ENCODE data around the gene NOL9. TPM values are rescaled to one million over a fixed set of nuclear protein-coding genes. Genes with fewer than 3 reads are reported as not detected.
A peak's percentile ranks its signal among the peaks of the same experiment; 100 is the strongest.

The NOL9 gene
- total RNA-seq, 2 donors from 2014 or later: 15.4 to 15.6 TPM

GRCh38 chr1:6497867-6498575 is 56.3 kb downstream of the NOL9 start:
- Histone ChIP-seq H3K36me3 (no peaks in the 10 kb centered on the region), H3K27ac (peak overlapping the region; percentile 64 to 73), H3K4me1 (peaks cover 0 to 78% of the 10 kb centered on the region in 2 donors), H3K4me3 (peak overlapping the region; percentile 52 to 71), H3K27me3 (no peaks in the 10 kb centered on the region), H3K9me3 (no peaks in the 10 kb centered on the region)
- no peak for DNase-seq (ENCODE audit: low spot score)
- no peak for TF ChIP-seq CTCF (IDR thresholded peaks at IDR 0.05)

DNA sequence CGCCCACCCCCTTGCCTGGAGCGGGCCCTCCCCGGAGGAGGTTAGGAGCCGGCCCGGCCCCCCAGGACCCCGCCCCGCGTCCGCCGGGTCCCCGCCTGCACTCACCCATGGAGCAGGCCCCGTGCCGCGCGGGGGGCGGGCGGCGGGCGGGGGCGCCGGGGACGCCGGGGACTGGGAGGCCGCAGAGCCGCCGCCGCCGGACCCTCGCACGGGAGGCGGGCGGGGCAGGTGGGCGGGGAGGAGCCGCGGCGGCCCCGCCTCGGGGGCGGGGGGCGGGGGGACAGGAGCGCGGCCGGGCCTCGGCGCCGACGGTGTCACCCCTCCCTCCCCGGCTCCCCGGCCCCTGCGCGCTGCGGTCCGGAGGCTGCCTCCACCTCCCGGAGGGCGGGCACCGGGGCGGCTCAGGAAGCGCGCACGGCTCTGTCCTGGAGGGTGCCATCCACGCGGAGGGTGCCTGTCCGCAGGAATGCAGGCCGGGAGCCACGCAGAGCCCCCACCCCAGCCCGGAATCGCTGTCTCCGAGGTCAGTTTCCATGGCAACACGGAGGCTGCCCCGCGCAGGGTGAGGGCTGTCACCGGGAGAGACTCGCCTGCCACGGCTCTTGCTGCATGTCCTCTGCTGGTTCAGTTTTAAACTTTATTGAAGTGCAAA is 57.0 kb downstream of the NOL9 start:
- H3K4me3 ChIP-seq: peak overlapping the region; percentile 56 to 71
- no peaks in the 10 kb centered on the region for H3K27me3 ChIP-seq
- no peaks in the 10 kb centered on the region for H3K9me3 ChIP-seq
- H3K36me3 ChIP-seq: no peaks in the 10 kb centered on the region
- peak overlapping the region; percentile 71 to 78 for H3K27ac ChIP-seq
- H3K4me1 ChIP-seq: peaks cover 0 to 78% of the 10 kb centered on the region in 2 donors
- DNase-seq (ENCODE audit: low spot score): no peak
- no peak for TF ChIP-seq CTCF (IDR thresholded peaks at IDR 0.05)

GRCh38 chr1:6496890-6497214 is 57.5 kb downstream of the NOL9 start:
- H3K27me3 ChIP-seq: no peaks in the 10 kb centered on the region
- H3K4me3 ChIP-seq: peak overlapping the region; percentile 56 to 71
- peaks cover 0 to 78% of the 10 kb centered on the region in 2 donors for H3K4me1 ChIP-seq
- no peaks in the 10 kb centered on the region for H3K36me3 ChIP-seq
- H3K9me3 ChIP-seq: no peaks in the 10 kb centered on the region
- no peak for TF ChIP-seq CTCF (IDR thresholded peaks at IDR 0.05)
- no peak for DNase-seq (ENCODE audit: low spot score)
- H3K27ac ChIP-seq: peak overlapping the region; percentile 71 to 78

DNA sequence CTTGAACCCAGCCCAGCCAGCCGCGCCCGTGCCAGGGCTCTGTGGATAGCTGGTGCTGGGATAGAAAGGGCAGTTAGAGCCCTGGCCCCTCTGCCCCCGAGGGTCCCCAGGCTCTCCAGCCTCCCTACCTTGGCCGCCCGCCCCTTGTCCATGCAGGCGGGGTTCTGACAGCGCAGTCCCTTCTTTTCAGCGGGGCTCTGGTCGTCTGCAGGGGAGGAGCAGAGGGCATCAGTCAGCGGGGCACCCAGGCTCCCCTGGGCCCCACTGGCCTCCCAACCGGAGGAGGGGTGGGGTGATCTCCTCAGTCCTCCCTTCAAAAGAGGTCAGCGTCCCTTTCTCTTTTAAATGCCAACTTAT is 58.0 kb downstream of the NOL9 start:
- Histone ChIP-seq H3K4me1 (peaks cover 0 to 78% of the 10 kb centered on the region in 2 donors), H3K4me3 (peak overlapping the region; percentile 56 to 71)

DNA sequence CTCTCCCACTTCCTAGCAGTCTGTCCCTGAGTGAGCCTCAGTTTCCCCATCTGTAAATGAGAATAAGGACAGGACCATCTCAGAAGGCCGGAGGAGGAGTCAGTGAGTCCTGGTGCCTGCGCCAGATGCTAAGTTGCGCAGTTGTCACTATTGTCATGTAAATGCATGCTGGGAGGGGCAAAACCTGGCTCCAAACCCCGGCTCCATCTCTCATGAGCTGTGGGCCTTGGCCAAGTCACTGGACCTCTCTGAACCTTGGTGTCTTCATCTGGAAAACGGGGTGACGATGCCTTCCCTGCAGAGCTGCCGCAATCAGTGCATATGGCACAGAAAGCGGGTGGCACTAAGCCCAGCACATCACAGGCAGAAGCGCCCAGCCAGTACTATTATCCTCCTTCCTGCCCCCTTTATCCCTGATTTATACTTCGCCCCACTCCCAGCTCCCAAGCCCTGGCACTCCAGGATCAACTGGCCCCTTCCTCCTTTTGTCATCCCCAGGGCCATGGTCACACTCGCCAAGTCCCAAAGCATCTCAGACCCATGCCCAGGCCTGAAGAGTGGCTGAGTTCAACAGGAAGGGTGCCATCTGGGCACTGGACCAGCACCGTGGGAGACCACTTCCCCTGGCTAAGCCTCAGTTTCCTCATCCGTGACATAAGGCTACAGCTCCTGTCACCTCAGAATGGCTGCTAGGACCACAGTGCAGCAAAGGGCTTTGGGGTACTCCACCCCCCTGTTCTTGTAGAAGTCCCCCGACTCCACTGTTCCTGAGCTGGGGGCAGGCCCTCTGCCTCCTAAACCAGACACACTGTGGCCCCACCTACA is 58.6 kb downstream of the NOL9 start:
- TF ChIP-seq CTCF (IDR thresholded peaks at IDR 0.05): no peak
- Histone ChIP-seq H3K36me3 (no peaks in the 10 kb centered on the region), H3K9me3 (no peaks in the 10 kb centered on the region), H3K4me3 (peak overlapping the region in 1 of 2 donors; percentile 71), H3K4me1 (peaks cover 0 to 78% of the 10 kb centered on the region in 2 donors), H3K27me3 (no peaks in the 10 kb centered on the region), H3K27ac (peak overlapping the region; percentile 71 to 78)
- DNase-seq (ENCODE audit: low spot score): no peak

More for the DNA sequence above, 58.0 kb downstream of the NOL9 start:
- no peak for DNase-seq (ENCODE audit: low spot score)
- H3K27me3 ChIP-seq: no peaks in the 10 kb centered on the region
- H3K36me3 ChIP-seq: no peaks in the 10 kb centered on the region
- H3K27ac ChIP-seq: peak overlapping the region; percentile 71 to 78
- TF ChIP-seq CTCF (IDR thresholded peaks at IDR 0.05): no peak
- H3K9me3 ChIP-seq: no peaks in the 10 kb centered on the region

All from right atrium auricular region (tissue), 2 donors.